Suprapubic skin (tissue), 4 donors: ENCODE measurements around the gene NFKBIA. TPM values are rescaled to one million over a fixed set of nuclear protein-coding genes. Genes with fewer than 3 reads are reported as not detected.

Experiments used
- DNase-seq, 2 donors: peaks; one replicate each; pipeline ENCODE4 v3.0.0-alpha.2; 2019; ENCODE audit warnings: low spot score in 2 of 2
- H3K27ac ChIP-seq: fragments of 200-600 bp; sonication (generic); one replicate; pipeline ENCODE4 v1.5.1; 2019
- H3K27me3 ChIP-seq: fragments of 200-600 bp; sonication (generic); one replicate; pipeline ENCODE4 v1.5.1; 2019
- H3K36me3 ChIP-seq: fragments of 200-600 bp; sonication (generic); one replicate; pipeline ENCODE4 v1.5.1; 2019
- H3K4me1 ChIP-seq: fragments of 200-600 bp; sonication (generic); one replicate; pipeline ENCODE4 v1.5.1; 2019
- H3K4me3 ChIP-seq: fragments of 200-600 bp; sonication (generic); one replicate; pipeline ENCODE4 v1.5.1; 2019; ENCODE audit warnings: mild to moderate bottlenecking
- H3K9me3 ChIP-seq: fragments of 200-600 bp; sonication (generic); one replicate; pipeline ENCODE4 v1.5.1; 2019
- CTCF ChIP-seq, 2 donors: fragments of 200-600 bp in 1 of 2; fragments of 450-650 bp in 1 of 2; sonication (generic) in 1 of 2; IDR thresholded peaks; one replicate each; pipeline ENCODE4 v1.5.1; 2016 to 2019; ENCODE audit warnings: antibody characterized with exemption in 2 of 2, mild to moderate bottlenecking in 1 of 2, moderate library complexity in 1 of 2
- EP300 ChIP-seq: sonication (generic); formaldehyde crosslinking; IDR thresholded peaks from one replicate; pipeline ENCODE4 v1.6.1; 2017; ENCODE audit warnings: antibody characterized with exemption
- POLR2A ChIP-seq, 2 donors: fragments of 450-650 bp; IDR thresholded peaks; one replicate each; pipeline ENCODE4 v1.6.1; 2017; ENCODE audit warnings: antibody characterized with exemption in 2 of 2, mild to moderate bottlenecking in 2 of 2, moderate library complexity in 2 of 2
- POLR2AphosphoS5 ChIP-seq, 3 donors: sonication (generic); formaldehyde crosslinking; IDR thresholded peaks; one replicate each; pipeline ENCODE4 v1.6.1; 2017; ENCODE audit warnings: antibody characterized with exemption in 3 of 3
- WGBS: methylation state at CpG from one replicate; pipeline ENCODE4 v1.1.5; 2018; 5-methylcytosine and 5-hydroxymethylcytosine counted together
- total RNA-seq, 4 donors: library from RNA; depleted of rRNA; stranded (reverse); fragments of >200 nt; gene quantifications; one replicate each; pipeline ENCODE4 v1.1.0, GENCODE V29; 2016

NFKBIA gene
- total RNA-seq, 4 donors from 2014 or later: 510 to 768 (median 735) TPM

DNA sequence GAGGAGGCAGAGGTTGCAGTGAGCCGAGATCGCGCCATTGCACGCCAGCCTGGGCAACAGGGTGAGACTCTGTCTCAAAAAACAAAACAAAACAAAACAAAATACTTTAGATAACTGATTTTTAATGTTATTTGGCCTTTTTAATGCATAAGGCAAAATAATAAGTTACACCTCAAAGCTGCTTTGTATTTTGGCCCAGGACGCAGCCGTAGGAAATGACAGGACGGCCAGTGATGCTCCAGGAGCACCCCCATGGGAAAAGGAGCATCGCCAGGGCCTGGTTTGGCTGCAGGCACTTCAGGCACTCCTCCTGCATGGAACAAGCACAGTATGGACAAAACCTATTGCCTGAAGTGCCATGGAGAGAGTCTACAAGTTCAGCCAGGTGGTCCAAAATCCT is 3.5 kb upstream of the NFKBIA start:
- no peaks in the 10 kb centered on the region for H3K9me3 ChIP-seq
- DNase-seq: no peak
- peak overlapping the region; percentile 53 for H3K27ac ChIP-seq
- 95% methylated on average over 8 of the region's 8 CpGs for WGBS
- peaks cover 39% of the 10 kb centered on the region for H3K4me1 ChIP-seq
- no peaks in the 10 kb centered on the region for H3K27me3 ChIP-seq
- peaks cover 6% of the 10 kb centered on the region for H3K36me3 ChIP-seq
- TF ChIP-seq POLR2AphosphoS5 (IDR thresholded peaks at IDR 0.05): no peak
- TF ChIP-seq POLR2A (IDR thresholded peaks at IDR 0.05): no peak
- no peak for TF ChIP-seq EP300
- TF ChIP-seq CTCF (IDR thresholded peaks at IDR 0.05): no peak
- H3K4me3 ChIP-seq: no peak overlapping the region

DNA sequence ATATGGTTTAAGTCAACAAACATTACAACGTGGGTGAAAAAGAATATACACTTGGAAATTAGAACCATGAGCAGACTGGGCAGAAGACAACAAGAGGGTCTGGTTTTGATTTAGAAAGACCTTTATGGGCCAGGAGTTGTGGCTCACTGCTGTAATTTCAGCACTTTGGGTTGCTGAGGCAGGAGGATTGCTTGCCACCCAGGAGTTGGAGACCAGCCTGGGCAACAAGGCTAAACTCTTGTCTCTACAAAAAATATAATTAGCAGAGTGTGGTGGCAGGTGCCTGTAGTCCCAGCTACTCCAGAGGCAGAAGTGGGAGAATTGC is 2.7 kb upstream of the NFKBIA start:
- H3K27me3 ChIP-seq: no peaks in the 10 kb centered on the region
- no peak for DNase-seq
- 26% methylated on average over 1 of the region's 1 CpG for WGBS
- H3K36me3 ChIP-seq: peaks cover 14% of the 10 kb centered on the region
- H3K9me3 ChIP-seq: no peaks in the 10 kb centered on the region
- H3K4me3 ChIP-seq: no peak overlapping the region
- H3K4me1 ChIP-seq: peaks cover 44% of the 10 kb centered on the region
- TF ChIP-seq CTCF (IDR thresholded peaks at IDR 0.05): no peak
- no peak for TF ChIP-seq EP300
- no peak for TF ChIP-seq POLR2AphosphoS5 (IDR thresholded peaks at IDR 0.05)
- no peak for TF ChIP-seq POLR2A (IDR thresholded peaks at IDR 0.05)
- H3K27ac ChIP-seq: peak overlapping the region; percentile 53

- Histone ChIP-seq H3K36me3 (peaks cover 19% of the 10 kb centered on the region), H3K27me3 (no peaks in the 10 kb centered on the region), H3K9me3 (no peaks in the 10 kb centered on the region), H3K4me1 (peaks cover 47% of the 10 kb centered on the region), H3K27ac (peak overlapping the region; percentile 100), H3K4me3 (peak overlapping the region; percentile 97)
- WGBS: 14% methylated on average over 5 of the region's 5 CpGs
- TF ChIP-seq EP300 (no peak), CTCF (IDR thresholded peaks at IDR 0.05) (peak; percentile 77 to 80)
- DNase-seq: no peak
Observed at GRCh38 chr14:35406506-35407305, 2.2 kb upstream of the NFKBIA start.

DNA sequence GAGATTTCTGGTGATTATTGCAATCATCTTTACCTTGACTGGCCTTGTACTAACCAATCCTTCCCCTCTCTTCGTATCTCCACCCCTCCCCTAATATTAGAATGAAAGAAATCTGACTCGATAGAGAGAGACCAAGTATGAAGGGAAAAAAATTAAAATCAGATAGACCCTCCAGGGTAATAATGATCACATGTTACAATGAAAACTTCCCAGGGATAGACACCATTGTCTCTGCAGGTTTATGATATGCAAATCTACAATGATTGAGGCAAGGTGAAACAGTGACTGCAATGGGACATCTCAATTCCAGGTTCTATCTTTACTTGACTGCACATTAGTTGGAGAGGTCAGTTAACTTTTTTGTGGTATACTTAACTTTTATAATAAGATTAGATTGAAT is 1.5 kb upstream of the NFKBIA start:
- WGBS: 52% methylated on average over 2 of the region's 2 CpGs
- H3K4me1 ChIP-seq: peaks cover 53% of the 10 kb centered on the region
- H3K9me3 ChIP-seq: no peaks in the 10 kb centered on the region
- peak overlapping the region; percentile 97 for H3K4me3 ChIP-seq
- TF ChIP-seq CTCF (IDR thresholded peaks at IDR 0.05): no peak
- TF ChIP-seq EP300: no peak
- no peak for TF ChIP-seq POLR2AphosphoS5 (IDR thresholded peaks at IDR 0.05)
- TF ChIP-seq POLR2A (IDR thresholded peaks at IDR 0.05): no peak
- no peak for DNase-seq
- H3K27ac ChIP-seq: peak overlapping the region; percentile 100
- H3K36me3 ChIP-seq: peaks cover 26% of the 10 kb centered on the region
- no peaks in the 10 kb centered on the region for H3K27me3 ChIP-seq

GRCh38 chr14:35405304-35405996 is 901 bp upstream of the NFKBIA start:
- H3K4me3 ChIP-seq: peak overlapping the region; percentile 97
- peak overlapping the region; percentile 100 for H3K27ac ChIP-seq
- DNase-seq: no peak
- WGBS: 31% methylated on average over 14 of the region's 14 CpGs
- TF ChIP-seq POLR2AphosphoS5 (IDR thresholded peaks at IDR 0.05) (no peak), CTCF (IDR thresholded peaks at IDR 0.05) (no peak), EP300 (no peak)
- H3K4me1 ChIP-seq: peaks cover 60% of the 10 kb centered on the region
- no peaks in the 10 kb centered on the region for H3K27me3 ChIP-seq
- no peaks in the 10 kb centered on the region for H3K9me3 ChIP-seq
- H3K36me3 ChIP-seq: peaks cover 32% of the 10 kb centered on the region
